GM12878 (cell line): ENCODE measurements around the gene OTOS. TPM values are rescaled to one million over a fixed set of nuclear protein-coding genes. Genes with fewer than 3 reads are reported as not detected.

Source experiments
- ATAC-seq: fragments of 200-7000 bp; cut with Tn5 transposase; 3 replicates; pipeline ENCODE4 v1.9.1; 2020; ENCODE audit warnings: mild to moderate bottlenecking, moderate library complexity
- BruUV-seq: library from RNA; stranded (reverse); fragments of 400-500 nt; replicated peaks from 2 replicates; lab custom pipeline; 2021; lab: Mats Ljungman, UMichigan
- CTCF ChIA-PET: fragments of 300-600 bp; sonication (Branson Sonifier 250); formaldehyde crosslinking; extraction: SDS; loops from one replicate; lab custom pipeline; 2021; ENCODE audit warnings: inconsistent platforms; lab: Yijun Ruan, JAX
- POLR2A ChIA-PET: fragments of 350-600 bp; formaldehyde crosslinking; extraction: SDS; loops from one replicate; lab custom pipeline; 2021; ENCODE audit warnings: inconsistent platforms; lab: Charles Lee
- RAD21 ChIA-PET: fragments of 300-600 bp; sonication (Branson Sonifier 250); formaldehyde crosslinking; loops from one replicate; lab custom pipeline; 2023; ENCODE audit warnings: antibody characterized with exemption; ENCODE audit not compliant: unreplicated experiment; lab: Charles Lee
- SMC1A ChIA-PET: fragments of 300-600 bp; sonication (Branson Sonifier 250); formaldehyde crosslinking; loops from one replicate; lab custom pipeline; 2023; ENCODE audit not compliant: unreplicated experiment, uncharacterized antibody; lab: Charles Lee
- DNase-seq: peaks from one replicate; pipeline ENCODE4 v3.0.0-alpha.2; 2011; ENCODE audit warnings: low read depth, low spot score
- FAIRE-seq: peaks from 3 replicates; lab custom pipeline; 2011; peaks lifted over from hg19 to GRCh38; lab: Jason Lieb, UNC
- H2AFZ ChIP-seq: 2 replicates; pipeline ENCODE4 v1.6.0; 2011; ENCODE audit warnings: low read depth, low read length, control low read depth; ENCODE audit not compliant: control insufficient read depth
- H3K27ac ChIP-seq: 2 replicates; pipeline ENCODE4 v1.5.1; 2011; ENCODE audit warnings: control low read depth; ENCODE audit not compliant: control insufficient read depth, insufficient read depth
- H3K27me3 ChIP-seq, 2 experiments: replicated peaks in 1 of 2; 2 replicates each; pipeline versions ENCODE4 v1.6.0 to v1.6.1; 2011; ENCODE audit warnings: low read length in 1 of 2; ENCODE audit not compliant: control insufficient read depth in 2 of 2, insufficient read depth in 2 of 2
- H3K36me3 ChIP-seq, 2 experiments: 2 replicates each; pipeline ENCODE4 v1.5.1; 2011; ENCODE audit warnings: low read length in 1 of 2; ENCODE audit not compliant: control insufficient read depth in 2 of 2, insufficient read depth in 2 of 2
- H3K4me1 ChIP-seq: 2 replicates; pipeline ENCODE4 v1.6.1; 2011; ENCODE audit warnings: mild to moderate bottlenecking, low read length, moderate library complexity, mixed read lengths; ENCODE audit not compliant: control insufficient read depth, insufficient read depth
- H3K4me2 ChIP-seq: 2 replicates; pipeline ENCODE4 v1.6.0; 2011; ENCODE audit warnings: control low read depth; ENCODE audit not compliant: control insufficient read depth, insufficient read depth
- H3K4me3 ChIP-seq: fragments of 200-600 bp; sonication (generic); 2 replicates; pipeline ENCODE4 v1.5.1; 2016
- H3K79me2 ChIP-seq: 2 replicates; pipeline ENCODE4 v1.6.0; 2011; ENCODE audit warnings: low read length; ENCODE audit not compliant: control insufficient read depth, insufficient read depth
- H3K9ac ChIP-seq: 2 replicates; pipeline ENCODE4 v1.8.0; 2011; ENCODE audit warnings: low read length, control low read depth, mixed read lengths; ENCODE audit not compliant: control insufficient read depth, insufficient read depth
- H3K9me3 ChIP-seq: replicated peaks from 3 replicates; pipeline ENCODE4 v1.5.1; 2011; ENCODE audit warnings: mild to moderate bottlenecking, low read length; ENCODE audit not compliant: control insufficient read depth, insufficient read depth
- H4K20me1 ChIP-seq: 2 replicates; pipeline ENCODE4 v1.6.0; 2011; ENCODE audit not compliant: control insufficient read depth, insufficient read depth
- ASH2L ChIP-seq: fragments of 300-600, 200-600 bp; sonication (generic); IDR thresholded peaks from 2 replicates; pipeline ENCODE4 v1.6.1; 2017; ENCODE audit warnings: low read depth, mild to moderate bottlenecking, borderline replicate concordance
- EED ChIP-seq: sonication (generic); IDR thresholded peaks from 2 replicates; pipeline ENCODE4 v1.6.1; 2016; ENCODE audit warnings: antibody characterized with exemption, low read depth
- ESRRA ChIP-seq: IDR thresholded peaks from 2 replicates; pipeline ENCODE4 v1.6.1; 2012; ENCODE audit warnings: mild to moderate bottlenecking, low read length, improper control_type of control experiment
- EZH2 ChIP-seq: IDR thresholded peaks from 2 replicates; pipeline ENCODE4 v1.6.1; 2012; ENCODE audit warnings: low read depth, mild to moderate bottlenecking, control low read depth, inconsistent platforms, low read length, borderline replicate concordance; ENCODE audit not compliant: control insufficient read depth
- JUND ChIP-seq: IDR thresholded peaks from 2 replicates; pipeline ENCODE4 v1.6.1; 2012; ENCODE audit warnings: low read depth, mild to moderate bottlenecking, low read length, improper control_type of control experiment, moderate library complexity
- LARP7 ChIP-seq: fragments of 450-650 bp; IDR thresholded peaks from 2 replicates; pipeline ENCODE4 v1.6.1; 2017; ENCODE audit warnings: mild to moderate bottlenecking
- MYB ChIP-seq: fragments of 150-350 bp; IDR thresholded peaks from 2 replicates; pipeline ENCODE4 v1.6.1; 2014; ENCODE audit warnings: mild to moderate bottlenecking, low read depth, low read length, borderline replicate concordance
- NFYB ChIP-seq: IDR thresholded peaks from 2 replicates; pipeline ENCODE4 v1.6.1; 2011; ENCODE audit warnings: low read depth, mild to moderate bottlenecking, low read length, improper control_type of control experiment, moderate library complexity; ENCODE audit not compliant: insufficient read depth
- POU2F2 ChIP-seq: IDR thresholded peaks from 3 replicates; pipeline ENCODE4 v1.6.1; 2011; ENCODE audit warnings: low read depth, mild to moderate bottlenecking, low read length, borderline replicate concordance
- SP1 ChIP-seq: IDR thresholded peaks from one replicate; pipeline ENCODE4 v1.6.1; 2011; ENCODE audit warnings: low read depth, low read length
- ZZZ3 ChIP-seq: IDR thresholded peaks from 2 replicates; pipeline ENCODE4 v1.6.1; 2011; ENCODE audit warnings: low read depth; ENCODE audit not compliant: control insufficient read depth, insufficient read length
- WGBS: methylation state at CpG from one replicate; pipeline ENCODE4 v1.1.6; 2016; ENCODE audit warnings: low lambda C conversion rate; ENCODE audit not compliant: insufficient replicate concordance, insufficient coverage; ENCODE audit errors: missing lambda C conversion rate; 5-methylcytosine and 5-hydroxymethylcytosine counted together
- in situ Hi-C: fragments of 300-500 bp; cut with MboI; formaldehyde crosslinking; loops from 9 replicates; pipeline ENCODE4 v1.14.3; 2018; ENCODE audit warnings: mixed read lengths
- intact Hi-C: fragments of 100-400 bp; cut with micrococcal nuclease; formaldehyde crosslinking; loops from one replicate; pipeline ENCODE4 v1.14.2; 2022; ENCODE audit not compliant: unreplicated experiment
- polyA plus RNA-seq, 11 experiments: library from polyadenylated mRNA; depleted of rRNA in 4 of 11; unstranded in 6 of 11; stranded (reverse) in 5 of 11; fragments of >200 nt; fragmentation: Nextera tagmentation in 4 of 11; fragmentation: Illumina TruSeq in 1 of 11; extraction: Ambion mirVana in 4 of 11; extraction: Trizol in 1 of 11; gene quantifications; 1 replicate in 1 of 11; 2 replicates in 10 of 11; pipeline versions ENCODE4 v1.2.1 to v1.2.3, GENCODE V29; 2011 to 2016; ENCODE audit warnings: inconsistent platforms in 2 of 11, missing spikeins in 2 of 11, low read depth in 1 of 11
- total RNA-seq, 4 experiments: library from RNA; depleted of rRNA in 3 of 4; stranded (reverse); fragments of >200 nt in 3 of 4; fragmentation: Illumina TruSeq in 1 of 4; extraction: Trizol in 1 of 4; gene quantifications; 2 replicates each; pipeline versions ENCODE4 v1.2.1 to v1.2.3, GENCODE V29; 2013 to 2021
- TF ChIP-seq, protein P1 (sequence below): IDR thresholded peaks from 2 replicates; pipeline ENCODE4 v1.6.1; 2012; ENCODE audit warnings: low read depth, low read length, improper control_type of control experiment
- TF ChIP-seq, protein P2 (sequence below): IDR thresholded peaks from 2 replicates; pipeline ENCODE4 v1.6.1; 2012; ENCODE audit warnings: low read length, inconsistent platforms
- TF ChIP-seq, protein P3 (sequence below): fragments of 450-650 bp; IDR thresholded peaks from 2 replicates; pipeline ENCODE4 v1.6.1; 2016; ENCODE audit warnings: mild to moderate bottlenecking

The OTOS gene
- total and polyA plus RNA-seq, 10 of the 15 experiments (the other 5 are each of a cell fraction or from before 2014, with no cell fraction given) = not detected

DNA sequence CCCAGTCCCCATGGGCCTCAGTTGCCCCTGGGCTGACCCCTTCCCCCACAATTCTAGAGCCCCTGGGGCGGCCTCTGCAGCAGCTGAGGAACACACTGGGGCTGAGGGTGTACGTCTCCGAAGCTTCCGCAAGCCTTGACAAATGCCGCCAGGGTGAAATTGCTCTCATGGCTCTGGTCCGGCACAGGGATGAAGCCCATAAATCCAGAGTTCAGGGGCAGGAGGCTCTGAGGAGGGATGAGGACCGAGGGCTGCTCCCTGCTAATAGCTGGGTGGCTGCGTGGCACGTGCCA is 27.1 kb upstream of the OTOS start:
- H3K4me3 ChIP-seq = no peak overlapping the region
- H3K9ac ChIP-seq = no peak overlapping the region
- ChIA-PET RAD21 (no interaction called here), CTCF (no interaction called here)
- no peak overlapping the region for H3K27ac ChIP-seq
- H2AFZ ChIP-seq = no peak overlapping the region
- BruUV-seq = no TSS peak
- in situ Hi-C loops = no loop called here
- no peak for DNase-seq
- TF ChIP-seq LARP7 (no peak), EZH2 (no peak), EED (no peak), MYB (no peak), NFYB (no peak), ZZZ3 (no peak), ASH2L (no peak), POU2F2 (no peak), JUND (no peak), SP1 (no peak), ESRRA (no peak)
- TF ChIP-seq, protein P1, sequence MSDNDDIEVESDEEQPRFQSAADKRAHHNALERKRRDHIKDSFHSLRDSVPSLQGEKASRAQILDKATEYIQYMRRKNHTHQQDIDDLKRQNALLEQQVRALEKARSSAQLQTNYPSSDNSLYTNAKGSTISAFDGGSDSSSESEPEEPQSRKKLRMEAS = no peak
- TF ChIP-seq, protein P2, sequence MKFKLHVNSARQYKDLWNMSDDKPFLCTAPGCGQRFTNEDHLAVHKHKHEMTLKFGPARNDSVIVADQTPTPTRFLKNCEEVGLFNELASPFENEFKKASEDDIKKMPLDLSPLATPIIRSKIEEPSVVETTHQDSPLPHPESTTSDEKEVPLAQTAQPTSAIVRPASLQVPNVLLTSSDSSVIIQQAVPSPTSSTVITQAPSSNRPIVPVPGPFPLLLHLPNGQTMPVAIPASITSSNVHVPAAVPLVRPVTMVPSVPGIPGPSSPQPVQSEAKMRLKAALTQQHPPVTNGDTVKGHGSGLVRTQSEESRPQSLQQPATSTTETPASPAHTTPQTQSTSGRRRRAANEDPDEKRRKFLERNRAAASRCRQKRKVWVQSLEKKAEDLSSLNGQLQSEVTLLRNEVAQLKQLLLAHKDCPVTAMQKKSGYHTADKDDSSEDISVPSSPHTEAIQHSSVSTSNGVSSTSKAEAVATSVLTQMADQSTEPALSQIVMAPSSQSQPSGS = no peak
- TF ChIP-seq, protein P3, sequence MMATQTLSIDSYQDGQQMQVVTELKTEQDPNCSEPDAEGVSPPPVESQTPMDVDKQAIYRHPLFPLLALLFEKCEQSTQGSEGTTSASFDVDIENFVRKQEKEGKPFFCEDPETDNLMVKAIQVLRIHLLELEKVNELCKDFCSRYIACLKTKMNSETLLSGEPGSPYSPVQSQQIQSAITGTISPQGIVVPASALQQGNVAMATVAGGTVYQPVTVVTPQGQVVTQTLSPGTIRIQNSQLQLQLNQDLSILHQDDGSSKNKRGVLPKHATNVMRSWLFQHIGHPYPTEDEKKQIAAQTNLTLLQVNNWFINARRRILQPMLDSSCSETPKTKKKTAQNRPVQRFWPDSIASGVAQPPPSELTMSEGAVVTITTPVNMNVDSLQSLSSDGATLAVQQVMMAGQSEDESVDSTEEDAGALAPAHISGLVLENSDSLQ = no peak
- TF ChIP-seq, all 136 proteins: peak for 0
- Histone ChIP-seq H3K27me3 (no peaks in the 10 kb centered on the region; a peak in 1 of 4 replicates), H4K20me1 (no peaks in the 10 kb centered on the region), H3K36me3 (no peaks in the 10 kb centered on the region), H3K79me2 (no peaks in the 10 kb centered on the region), H3K4me1 (no peaks in the 10 kb centered on the region), H3K4me2 (no peak overlapping the region), H3K9me3 (no peaks in the 10 kb centered on the region; the same call in 2 of the 3 replicates)
- ATAC-seq (no peak), FAIRE-seq (no peak)
- intact Hi-C loops = no loop called here
- WGBS = 48% methylated on average over 9 of the region's 9 CpGs
- POLR2A ChIA-PET = no interaction called here
- SMC1A ChIA-PET = no interaction called here
